ENCODE results near the gene KRTAP5-5. TPM values are rescaled to one million over a fixed set of nuclear protein-coding genes. Genes with fewer than 3 reads are reported as not detected.
A peak's percentile ranks its signal among the peaks of the same experiment; 100 is the strongest.

KRTAP5-5 gene
- total and polyA plus RNA-seq, 2 donors (not counting 1 experiment from before 2014, with no cell fraction given): not detected

GRCh38 chr11:1650034-1650917 lies 20.7 kb downstream of the KRTAP5-5 start:
- DNase-seq (ENCODE audit: low read depth in 2 of 2): no peak
- Histone ChIP-seq H3K4me1 (ENCODE audit: control insufficient read depth, extremely low read depth, insufficient read depth, low read length) (no peaks in the 10 kb centered on the region), H2AFZ (ENCODE audit: low read length) (no peak overlapping the region)

GRCh38 chr11:1650918-1651262 lies 21.3 kb downstream of the KRTAP5-5 start:
- Histone ChIP-seq H3K79me2 (ENCODE audit: control insufficient read depth, insufficient read depth, low read length) (no peaks in the 10 kb centered on the region), H2AFZ (ENCODE audit: low read length) (no peak overlapping the region), H3K27me3 (ENCODE audit: control insufficient read depth, insufficient read depth, low read length) (peaks cover 4% of the 10 kb centered on the region), H3K9ac (ENCODE audit: insufficient read depth, low read length) (no peak overlapping the region), H3K4me1 (ENCODE audit: control insufficient read depth, extremely low read depth, insufficient read depth, low read length) (no peaks in the 10 kb centered on the region), H4K20me1 (ENCODE audit: control insufficient read depth, extremely low read depth, insufficient read depth, low read length) (no peaks in the 10 kb centered on the region), H3K36me3 (ENCODE audit: control insufficient read depth, insufficient read depth, low read length) (no peaks in the 10 kb centered on the region), H3K4me2 (ENCODE audit: extremely low read depth, insufficient read depth, low read length) (no peak overlapping the region), H3K9me3 (ENCODE audit: control insufficient read depth, insufficient read depth, low read depth, low read length) (no peaks in the 10 kb centered on the region), H3K27ac (ENCODE audit: insufficient read depth, low read length) (no peak overlapping the region), H3K4me3 (replicated peaks in 1 of 4; ENCODE audit: control extremely low read depth in 1 of 4, insufficient read depth in 1 of 4, low read depth in 3 of 4, low read length in 4 of 4) (no peak overlapping the region)
- no peak for TF ChIP-seq EZH2 (IDR thresholded peaks at IDR 0.05; ENCODE audit: low read length, missing control alignments)
- TF ChIP-seq, protein P1, sequence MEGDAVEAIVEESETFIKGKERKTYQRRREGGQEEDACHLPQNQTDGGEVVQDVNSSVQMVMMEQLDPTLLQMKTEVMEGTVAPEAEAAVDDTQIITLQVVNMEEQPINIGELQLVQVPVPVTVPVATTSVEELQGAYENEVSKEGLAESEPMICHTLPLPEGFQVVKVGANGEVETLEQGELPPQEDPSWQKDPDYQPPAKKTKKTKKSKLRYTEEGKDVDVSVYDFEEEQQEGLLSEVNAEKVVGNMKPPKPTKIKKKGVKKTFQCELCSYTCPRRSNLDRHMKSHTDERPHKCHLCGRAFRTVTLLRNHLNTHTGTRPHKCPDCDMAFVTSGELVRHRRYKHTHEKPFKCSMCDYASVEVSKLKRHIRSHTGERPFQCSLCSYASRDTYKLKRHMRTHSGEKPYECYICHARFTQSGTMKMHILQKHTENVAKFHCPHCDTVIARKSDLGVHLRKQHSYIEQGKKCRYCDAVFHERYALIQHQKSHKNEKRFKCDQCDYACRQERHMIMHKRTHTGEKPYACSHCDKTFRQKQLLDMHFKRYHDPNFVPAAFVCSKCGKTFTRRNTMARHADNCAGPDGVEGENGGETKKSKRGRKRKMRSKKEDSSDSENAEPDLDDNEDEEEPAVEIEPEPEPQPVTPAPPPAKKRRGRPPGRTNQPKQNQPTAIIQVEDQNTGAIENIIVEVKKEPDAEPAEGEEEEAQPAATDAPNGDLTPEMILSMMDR (conservative IDR thresholded peaks at IDR 0.05 in 1 of 2, IDR thresholded peaks at IDR 0.05 in 1 of 2; ENCODE audit: low read depth in 1 of 2, low read length in 2 of 2): no peak
- DNase-seq (ENCODE audit: low read depth in 2 of 2): no peak

More at GRCh38 chr11:1650034-1650917, 20.7 kb downstream of the KRTAP5-5 start:
- no peaks in the 10 kb centered on the region for H3K36me3 ChIP-seq (ENCODE audit: control insufficient read depth, insufficient read depth, low read length)
- no peak for TF ChIP-seq EZH2 (IDR thresholded peaks at IDR 0.05; ENCODE audit: low read length, missing control alignments)
- TF ChIP-seq, protein P1 (conservative IDR thresholded peaks at IDR 0.05 in 1 of 2, IDR thresholded peaks at IDR 0.05 in 1 of 2; ENCODE audit: low read depth in 1 of 2, low read length in 2 of 2): peak in 1 of 2 donors; percentile 1
- H4K20me1 ChIP-seq (ENCODE audit: control insufficient read depth, extremely low read depth, insufficient read depth, low read length): no peaks in the 10 kb centered on the region
- peaks cover under 1% of the 10 kb centered on the region for H3K27me3 ChIP-seq (ENCODE audit: control insufficient read depth, insufficient read depth, low read length)
- H3K9ac ChIP-seq (ENCODE audit: insufficient read depth, low read length): no peak overlapping the region
- H3K4me2 ChIP-seq (ENCODE audit: extremely low read depth, insufficient read depth, low read length): no peak overlapping the region
- no peaks in the 10 kb centered on the region for H3K9me3 ChIP-seq (ENCODE audit: control insufficient read depth, insufficient read depth, low read depth, low read length)
- H3K27ac ChIP-seq (ENCODE audit: insufficient read depth, low read length): no peak overlapping the region
- no peaks in the 10 kb centered on the region for H3K79me2 ChIP-seq (ENCODE audit: control insufficient read depth, insufficient read depth, low read length)
- no peak overlapping the region for H3K4me3 ChIP-seq (replicated peaks in 1 of 4; ENCODE audit: control extremely low read depth in 1 of 4, insufficient read depth in 1 of 4, low read depth in 3 of 4, low read length in 4 of 4)

- H4K20me1 ChIP-seq (ENCODE audit: control insufficient read depth, extremely low read depth, insufficient read depth, low read length): no peaks in the 10 kb centered on the region
- no peaks in the 10 kb centered on the region for H3K4me1 ChIP-seq (ENCODE audit: control insufficient read depth, extremely low read depth, insufficient read depth, low read length)
Measured at GRCh38 chr11:1651411-1651980, 21.9 kb downstream of the KRTAP5-5 start.

More at GRCh38 chr11:1651411-1651980, 21.9 kb downstream of the KRTAP5-5 start:
- no peaks in the 10 kb centered on the region for H3K36me3 ChIP-seq (ENCODE audit: control insufficient read depth, insufficient read depth, low read length)
- DNase-seq (ENCODE audit: low read depth in 2 of 2): no peak
- H3K27me3 ChIP-seq (ENCODE audit: control insufficient read depth, insufficient read depth, low read length): peaks cover 4% of the 10 kb centered on the region
- H3K4me3 ChIP-seq (replicated peaks in 1 of 4; ENCODE audit: control extremely low read depth in 1 of 4, insufficient read depth in 1 of 4, low read depth in 3 of 4, low read length in 4 of 4): no peak overlapping the region
- H3K9me3 ChIP-seq (ENCODE audit: control insufficient read depth, insufficient read depth, low read depth, low read length): no peaks in the 10 kb centered on the region
- no peak overlapping the region for H3K27ac ChIP-seq (ENCODE audit: insufficient read depth, low read length)
- no peak overlapping the region for H3K4me2 ChIP-seq (ENCODE audit: extremely low read depth, insufficient read depth, low read length)
- H3K79me2 ChIP-seq (ENCODE audit: control insufficient read depth, insufficient read depth, low read length): no peaks in the 10 kb centered on the region
- no peak overlapping the region for H3K9ac ChIP-seq (ENCODE audit: insufficient read depth, low read length)
- no peak overlapping the region for H2AFZ ChIP-seq (ENCODE audit: low read length)
- TF ChIP-seq, protein P1 (conservative IDR thresholded peaks at IDR 0.05 in 1 of 2, IDR thresholded peaks at IDR 0.05 in 1 of 2; ENCODE audit: low read depth in 1 of 2, low read length in 2 of 2): no peak
- TF ChIP-seq EZH2 (IDR thresholded peaks at IDR 0.05; ENCODE audit: low read length, missing control alignments): no peak

Measured in fibroblast of lung (primary cell).